ENCODE data around the gene ZNF726.
"Not testable (repeated sequence)": the region's sequence is repeated elsewhere in the genome, so short reads cannot be mapped to it uniquely, and the experiment has no call there.

Gene ZNF726

GRCh38 chr19:23914402-23915286 is at the start of gene ZNF726:
TSS of gene ZNF726 (plus strand) at chr19:23914886. CDS start at chr19:23914995, 109 bp downstream.
- peak; percentile 68 to 98 for DNase-seq (ENCODE audit: low read depth in 1 of 2, low spot score in 1 of 2)
- in situ Hi-C loops (cut with HindIII; ENCODE audit: low pct_unique_long_range_greater_than_20kb, low sequenced_read_pairs) = no loop called here
- TF ChIP-seq JUND (IDR thresholded peaks at IDR 0.05; ENCODE audit: low read depth) = no peak

GRCh38 chr19:23867895-23868294 is 46.8 kb upstream of the ZNF726 start:
- in situ Hi-C loops (cut with HindIII; ENCODE audit: low pct_unique_long_range_greater_than_20kb, low sequenced_read_pairs) = no loop called here
- TF ChIP-seq JUND (IDR thresholded peaks at IDR 0.05; ENCODE audit: low read depth) = no peak
- DNase-seq (ENCODE audit: low read depth in 1 of 2, low spot score in 1 of 2) = peak; percentile 8 to 76

GRCh38 chr19:23868630-23869029 is 46.1 kb upstream of the ZNF726 start:
- DNase-seq (ENCODE audit: low read depth in 1 of 2, low spot score in 1 of 2) = no peak
- TF ChIP-seq JUND (IDR thresholded peaks at IDR 0.05; ENCODE audit: low read depth) = no peak
- in situ Hi-C loops (cut with HindIII; ENCODE audit: low pct_unique_long_range_greater_than_20kb, low sequenced_read_pairs) = no loop called here

- no peak for DNase-seq (ENCODE audit: low read depth in 1 of 2, low spot score in 1 of 2)
- in situ Hi-C loops (cut with HindIII; ENCODE audit: low pct_unique_long_range_greater_than_20kb, low sequenced_read_pairs) = no loop called here
- TF ChIP-seq JUND (IDR thresholded peaks at IDR 0.05; ENCODE audit: low read depth) = no peak
Observed at GRCh38 chr19:23872282-23872919, 42.3 kb upstream of the ZNF726 start.

GRCh38 chr19:23876261-23876660 is 38.4 kb upstream of the ZNF726 start:
- in situ Hi-C loops (cut with HindIII; ENCODE audit: low pct_unique_long_range_greater_than_20kb, low sequenced_read_pairs) = no loop called here
- no peak for DNase-seq (ENCODE audit: low read depth in 1 of 2, low spot score in 1 of 2)

GRCh38 chr19:23876756-23877155 is 37.9 kb upstream of the ZNF726 start:
- in situ Hi-C loops (cut with HindIII; ENCODE audit: low pct_unique_long_range_greater_than_20kb, low sequenced_read_pairs); DNase-seq (ENCODE audit: low read depth in 1 of 2, low spot score in 1 of 2): not testable (repeated sequence)

More at GRCh38 chr19:23876261-23876660, 38.4 kb upstream of the ZNF726 start:
- TF ChIP-seq JUND (IDR thresholded peaks at IDR 0.05; ENCODE audit: low read depth) = no peak

GRCh38 chr19:23882493-23882892 is 32.2 kb upstream of the ZNF726 start:
- in situ Hi-C loops (cut with HindIII; ENCODE audit: low pct_unique_long_range_greater_than_20kb, low sequenced_read_pairs) = no loop called here
- no peak for TF ChIP-seq JUND (IDR thresholded peaks at IDR 0.05; ENCODE audit: low read depth)
- no peak for DNase-seq (ENCODE audit: low read depth in 1 of 2, low spot score in 1 of 2)

GRCh38 chr19:23884363-23884762 is 30.3 kb upstream of the ZNF726 start:
- DNase-seq (ENCODE audit: low read depth in 1 of 2, low spot score in 1 of 2) = no peak
- in situ Hi-C loops (cut with HindIII; ENCODE audit: low pct_unique_long_range_greater_than_20kb, low sequenced_read_pairs) = no loop called here
- TF ChIP-seq JUND (IDR thresholded peaks at IDR 0.05; ENCODE audit: low read depth) = no peak

GRCh38 chr19:23887642-23888041 is 27.0 kb upstream of the ZNF726 start:
- in situ Hi-C loops (cut with HindIII; ENCODE audit: low pct_unique_long_range_greater_than_20kb, low sequenced_read_pairs) = no loop called here
- no peak for TF ChIP-seq JUND (IDR thresholded peaks at IDR 0.05; ENCODE audit: low read depth)
- peak in 1 of 2 experiments; percentile 58 for DNase-seq (ENCODE audit: low read depth in 1 of 2, low spot score in 1 of 2)

- in situ Hi-C loops (cut with HindIII; ENCODE audit: low pct_unique_long_range_greater_than_20kb, low sequenced_read_pairs) = not testable (repeated sequence)
Observed at GRCh38 chr19:23896096-23896495, 18.6 kb upstream of the ZNF726 start.

GRCh38 chr19:23896912-23897311 is 17.8 kb upstream of the ZNF726 start:
- no peak for DNase-seq (ENCODE audit: low read depth in 1 of 2, low spot score in 1 of 2)
- TF ChIP-seq JUND (IDR thresholded peaks at IDR 0.05; ENCODE audit: low read depth) = no peak
- in situ Hi-C loops (cut with HindIII; ENCODE audit: low pct_unique_long_range_greater_than_20kb, low sequenced_read_pairs) = no loop called here

More at GRCh38 chr19:23896096-23896495, 18.6 kb upstream of the ZNF726 start:
- DNase-seq (ENCODE audit: low read depth in 1 of 2, low spot score in 1 of 2) = not testable (repeated sequence)

- no peak for TF ChIP-seq JUND (IDR thresholded peaks at IDR 0.05; ENCODE audit: low read depth)
- no peak for DNase-seq (ENCODE audit: low read depth in 1 of 2, low spot score in 1 of 2)
- in situ Hi-C loops (cut with HindIII; ENCODE audit: low pct_unique_long_range_greater_than_20kb, low sequenced_read_pairs) = no loop called here
Observed at GRCh38 chr19:23901360-23901759, 13.3 kb upstream of the ZNF726 start.

GRCh38 chr19:23904406-23904805 is 10.3 kb upstream of the ZNF726 start:
- in situ Hi-C loops (cut with HindIII; ENCODE audit: low pct_unique_long_range_greater_than_20kb, low sequenced_read_pairs) = no loop called here
- no peak for TF ChIP-seq JUND (IDR thresholded peaks at IDR 0.05; ENCODE audit: low read depth)
- no peak for DNase-seq (ENCODE audit: low read depth in 1 of 2, low spot score in 1 of 2)

Measured in T47D (cell line).